H1 (cell line): ENCODE measurements around the gene IQCC. TPM values are rescaled to one million over a fixed set of nuclear protein-coding genes. Genes with fewer than 3 reads are reported as not detected.

Experiments
- CTCF ChIA-PET: fragments of 300-600 bp; sonication (Branson Sonifier 250); formaldehyde crosslinking; loops from one replicate; lab custom pipeline; 2021; ENCODE audit not compliant: partially characterized antibody; lab: Charles Lee
- POLR2A ChIA-PET: fragments of 300-600 bp; sonication (Branson Sonifier 250); formaldehyde crosslinking; loops from one replicate; lab custom pipeline; 2021; ENCODE audit warnings: inconsistent platforms; ENCODE audit not compliant: partially characterized antibody; lab: Charles Lee
- DNase-seq, 2 experiments: peaks; one replicate each; pipeline versions ENCODE4 v3.0.0 to v3.0.0-alpha.2; 2010 to 2022; ENCODE audit warnings: low spot score in 2 of 2, low read depth in 1 of 2, mixed read lengths in 1 of 2
- FAIRE-seq: peaks from 2 replicates; lab custom pipeline; 2011; peaks lifted over from hg19 to GRCh38; lab: Jason Lieb, UNC
- H2AFZ ChIP-seq: 2 replicates; pipeline ENCODE4 v1.8.1; 2012; ENCODE audit warnings: low read length, inconsistent platforms
- H2AK5ac ChIP-seq: 2 replicates; pipeline ENCODE4 v1.6.1; 2013; ENCODE audit warnings: low read depth, low read length
- H2BK120ac ChIP-seq: replicated peaks from 2 replicates; pipeline ENCODE3; 2013; ENCODE audit warnings: low read depth, low read length, inconsistent platforms
- H2BK12ac ChIP-seq: 2 replicates; pipeline ENCODE4 v1.6.1; 2013; ENCODE audit warnings: low read depth, low read length
- H2BK15ac ChIP-seq: 2 replicates; pipeline ENCODE4 v1.6.1; 2013; ENCODE audit warnings: low read length
- H2BK20ac ChIP-seq: 2 replicates; pipeline ENCODE4 v1.6.1; 2013; ENCODE audit warnings: low read length
- H2BK5ac ChIP-seq: 2 replicates; pipeline ENCODE4 v1.6.1; 2013; ENCODE audit warnings: low read depth, low read length
- H3K14ac ChIP-seq: 2 replicates; pipeline ENCODE4 v1.6.1; 2013; ENCODE audit warnings: inconsistent platforms; ENCODE audit not compliant: insufficient read length
- H3K18ac ChIP-seq: 2 replicates; pipeline ENCODE4 v1.6.1; 2013; ENCODE audit warnings: low read length; ENCODE audit errors: extremely low read depth
- H3K23ac ChIP-seq: 2 replicates; pipeline ENCODE4 v1.6.1; 2013; ENCODE audit warnings: inconsistent platforms; ENCODE audit not compliant: insufficient read length
- H3K23me2 ChIP-seq: 2 replicates; pipeline ENCODE4 v1.6.1; 2013; ENCODE audit warnings: low read depth, low read length
- H3K27ac ChIP-seq: 2 replicates; pipeline ENCODE4 v1.6.1; 2011; ENCODE audit warnings: low read depth, low read length, inconsistent platforms
- H3K27me3 ChIP-seq, 4 experiments: replicated peaks in 1 of 4; 1 replicate in 1 of 4; 2 replicates in 3 of 4; pipeline versions ENCODE4 v1.6.1 to v1.8.1; 2011 to 2013; ENCODE audit warnings: low read length in 3 of 4, mild to moderate bottlenecking in 3 of 4, inconsistent platforms in 2 of 4, mixed read lengths in 2 of 4, moderate library complexity in 1 of 4; ENCODE audit not compliant: control insufficient read depth in 3 of 4, insufficient read depth in 3 of 4; ENCODE audit errors: extremely low read depth in 1 of 4
- H3K36me3 ChIP-seq, 4 experiments: 2 replicates each; pipeline versions ENCODE4 v1.6.1 to v1.8.1; 2011 to 2013; ENCODE audit warnings: mild to moderate bottlenecking in 4 of 4, low read length in 3 of 4, moderate library complexity in 2 of 4, control low read depth in 1 of 4, inconsistent platforms in 1 of 4; ENCODE audit not compliant: insufficient read depth in 4 of 4, control insufficient read depth in 2 of 4
- H3K4ac ChIP-seq: replicated peaks from 2 replicates; pipeline ENCODE3; 2013; ENCODE audit warnings: low read length, low read depth, mixed read lengths, inconsistent platforms; ENCODE audit not compliant: insufficient read length
- H3K4me1 ChIP-seq, 4 experiments: replicated peaks in 1 of 4; 1 replicate in 1 of 4; 2 replicates in 3 of 4; pipeline versions ENCODE4 v1.6.1 to v1.8.1; 2011 to 2013; ENCODE audit warnings: low read length in 3 of 4, inconsistent platforms in 2 of 4, mixed read lengths in 1 of 4; ENCODE audit not compliant: insufficient read depth in 4 of 4, control insufficient read depth in 3 of 4
- H3K4me2 ChIP-seq, 2 experiments: 2 replicates each; pipeline versions ENCODE4 v1.6.1 to v1.8.1; 2011 to 2013; ENCODE audit warnings: low read depth in 2 of 2, low read length in 2 of 2, control low read depth in 1 of 2, inconsistent platforms in 1 of 2, mild to moderate bottlenecking in 1 of 2; ENCODE audit not compliant: insufficient read depth in 1 of 2
- H3K4me3 ChIP-seq, 4 experiments: fragments of 200-600, 300-600 bp in 1 of 4; sonication (generic), shearing (Covaris generic), sonication (Bioruptor Twin) in 1 of 4; 2 replicates each; pipeline versions ENCODE4 v1.5.1 to v1.8.1; 2011 to 2016; ENCODE audit warnings: low read length in 4 of 4, low read depth in 3 of 4, control low read depth in 2 of 4, inconsistent platforms in 2 of 4, mild to moderate bottlenecking in 2 of 4, mixed read lengths in 1 of 4, moderate library complexity in 1 of 4; ENCODE audit not compliant: insufficient read depth in 2 of 4; ENCODE audit errors: extremely low read depth in 1 of 4
- H3K56ac ChIP-seq: replicated peaks from 2 replicates; pipeline ENCODE3; 2013; ENCODE audit warnings: low read depth, mild to moderate bottlenecking, mixed read lengths, low read length, inconsistent platforms; ENCODE audit not compliant: insufficient read length
- H3K79me1 ChIP-seq: 2 replicates; pipeline ENCODE4 v1.6.1; 2013; ENCODE audit warnings: low read depth, low read length, control low read depth
- H3K79me2 ChIP-seq, 2 experiments: 2 replicates each; pipeline versions ENCODE4 v1.6.1 to v1.8.1; 2012 to 2013; ENCODE audit warnings: low read length in 2 of 2, mild to moderate bottlenecking in 2 of 2, inconsistent platforms in 1 of 2; ENCODE audit not compliant: insufficient read depth in 2 of 2, control insufficient read depth in 1 of 2
- H3K9ac ChIP-seq, 4 experiments: replicated peaks in 1 of 4; 1 replicate in 1 of 4; 2 replicates in 3 of 4; pipeline versions ENCODE4 v1.6.1 to v1.8.1; 2011 to 2013; ENCODE audit warnings: low read depth in 3 of 4, low read length in 3 of 4, control low read depth in 2 of 4, mild to moderate bottlenecking in 2 of 4, moderate library complexity in 2 of 4, inconsistent platforms in 1 of 4; ENCODE audit errors: extremely low read depth in 1 of 4
- H3K9me3 ChIP-seq, 2 experiments: 2 replicates each; pipeline versions ENCODE4 v1.6.1 to v1.8.1; 2012 to 2013; ENCODE audit warnings: mild to moderate bottlenecking in 2 of 2, moderate library complexity in 2 of 2, control low read depth in 1 of 2, inconsistent platforms in 1 of 2, low read depth in 1 of 2, low read length in 1 of 2, mixed read lengths in 1 of 2; ENCODE audit not compliant: insufficient read depth in 2 of 2
- H4K20me1 ChIP-seq, 2 experiments: replicated peaks in 1 of 2; 2 replicates each; pipeline versions ENCODE3 to v1.8.1; 2011 to 2013; ENCODE audit warnings: inconsistent platforms in 2 of 2, low read length in 2 of 2, mild to moderate bottlenecking in 1 of 2; ENCODE audit not compliant: insufficient read depth in 2 of 2, control insufficient read depth in 1 of 2
- H4K5ac ChIP-seq: 2 replicates; pipeline ENCODE4 v1.6.1; 2013; ENCODE audit warnings: low read length, low read depth, mixed read lengths, inconsistent platforms; ENCODE audit not compliant: insufficient read length
- H4K8ac ChIP-seq: 2 replicates; pipeline ENCODE4 v1.8.0; 2013; ENCODE audit warnings: mild to moderate bottlenecking, moderate library complexity, low read length, inconsistent platforms; ENCODE audit not compliant: insufficient read depth; ENCODE audit errors: extremely low read depth
- H4K91ac ChIP-seq: replicated peaks from 2 replicates; pipeline ENCODE3; 2013; ENCODE audit warnings: low read length, mixed read lengths, inconsistent platforms; ENCODE audit not compliant: insufficient read length
- CBX5 ChIP-seq: fragments of 300-800, 300-1000 bp; sonication (generic); IDR thresholded peaks from 2 replicates; pipeline ENCODE4 v1.7.1; 2016; ENCODE audit warnings: antibody characterized with exemption, low read length, low read depth
- CTBP2 ChIP-seq: IDR thresholded peaks from 2 replicates; pipeline ENCODE4 v1.7.0; 2011; ENCODE audit warnings: borderline replicate concordance, mild to moderate bottlenecking, moderate library complexity, mixed read lengths, low read length; ENCODE audit not compliant: insufficient read depth, insufficient read length
- FOSL1 ChIP-seq: IDR thresholded peaks from 2 replicates; pipeline ENCODE4 v1.6.1; 2011; ENCODE audit warnings: mild to moderate bottlenecking, low read depth, low read length, moderate library complexity; ENCODE audit not compliant: insufficient read depth
- JUND ChIP-seq: IDR thresholded peaks from 2 replicates; pipeline ENCODE4 v1.6.1; 2011; ENCODE audit warnings: mild to moderate bottlenecking, improper control_type of control experiment, low read length
- KDM4A ChIP-seq: IDR thresholded peaks from one replicate; pipeline ENCODE4 v1.7.1; 2012; ENCODE audit warnings: low read depth, mild to moderate bottlenecking, moderate library complexity, low read length, inconsistent platforms; ENCODE audit not compliant: severe bottlenecking
- POLR2A ChIP-seq, 2 experiments: IDR thresholded peaks; 1 replicate in 1 of 2; 2 replicates in 1 of 2; pipeline ENCODE4 v1.6.1; 2011; ENCODE audit warnings: low read depth in 2 of 2, low read length in 2 of 2, mild to moderate bottlenecking in 2 of 2; ENCODE audit errors: control extremely low read depth in 1 of 2
- POU5F1 ChIP-seq: IDR thresholded peaks from 2 replicates; pipeline ENCODE4 v1.6.1; 2011; ENCODE audit warnings: low read depth, mild to moderate bottlenecking, low read length, moderate library complexity
- RBBP5 ChIP-seq: IDR thresholded peaks from 2 replicates; pipeline ENCODE4 v1.7.1; 2012; ENCODE audit warnings: low read depth, mild to moderate bottlenecking, inconsistent platforms, low read length, moderate library complexity, borderline replicate concordance
- RFX5 ChIP-seq: IDR thresholded peaks from 2 replicates; pipeline ENCODE4 v1.6.1; 2011; ENCODE audit warnings: low read depth, low read length, improper control_type of control experiment, borderline replicate concordance
- SIN3A ChIP-seq, 2 experiments: IDR thresholded peaks in 1 of 2; conservative IDR thresholded peaks in 1 of 2; 2 replicates each; pipeline ENCODE4 v1.6.1; 2011 to 2012; ENCODE audit warnings: low read length in 2 of 2, improper control_type of control experiment in 1 of 2, low read depth in 1 of 2, mild to moderate bottlenecking in 1 of 2
- SIRT6 ChIP-seq: IDR thresholded peaks from one replicate; pipeline ENCODE4 v1.7.1; 2012; ENCODE audit warnings: low read length, inconsistent platforms
- WGBS, 2 experiments: shearing (Covaris generic) in 1 of 2; methylation state at CpG; one replicate each; pipeline versions ENCODE4 v1.1.6 to v1.1.7; 2013 to 2015; ENCODE audit warnings: low lambda C conversion rate in 2 of 2, mixed read lengths in 2 of 2, inconsistent platforms in 1 of 2, low coverage in 1 of 2, missing lambda C conversion rate in 1 of 2; ENCODE audit not compliant: insufficient replicate concordance in 2 of 2, insufficient coverage in 1 of 2, insufficient read length in 1 of 2; ENCODE audit errors: extremely low coverage in 1 of 2, missing lambda C conversion rate in 1 of 2; 5-methylcytosine and 5-hydroxymethylcytosine counted together
- polyA plus RNA-seq, 7 experiments: library from polyadenylated mRNA; depleted of rRNA in 3 of 7; stranded (reverse) in 5 of 7; unstranded in 2 of 7; fragments of >200 nt in 5 of 7; fragments of 200-250 nt in 2 of 7; gene quantifications; 1 replicate in 5 of 7; 2 replicates in 1 of 7; 4 replicates in 1 of 7; pipeline versions ENCODE4 v1.2.1 to v1.2.3, GENCODE V29; 2011 to 2013; ENCODE audit warnings: missing spikeins in 2 of 7, mixed read lengths in 2 of 7
- total RNA-seq: library from RNA; stranded (reverse); fragmentation: NEBNext Ultra II Directional; extraction: Animal tissue kit (Norgen Biotek cat#: 25700); gene quantifications from 2 replicates; pipeline ENCODE4 v1.2.1, GENCODE V29; 2021
- TF ChIP-seq, protein P1 (sequence below): IDR thresholded peaks from 2 replicates; pipeline ENCODE4 v1.6.1; 2012; ENCODE audit warnings: inconsistent platforms
- TF ChIP-seq, protein P2 (sequence below): IDR thresholded peaks from 2 replicates; pipeline ENCODE4 v1.6.1; 2012; ENCODE audit warnings: inconsistent platforms

Gene IQCC
- total and polyA plus RNA-seq, 2 of the 8 experiments (the other 6 are each of a cell fraction or from before 2014, with no cell fraction given): 2.5 to 4.2 TPM

- Histone ChIP-seq H4K91ac (no peak within 1 kb of the TSS), H2BK15ac (no peak within 1 kb of the TSS; the same call in 1 of the 2 replicates), H2BK20ac (0 out of 2 replicates have a peak within 1 kb of the TSS, but pooled peaks have one; percentile 48), H2BK12ac (peak within 1 kb of the TSS; percentile 68; the same call in 1 of the 2 replicates), H3K23ac (no peak within 1 kb of the TSS), H4K5ac (no peak within 1 kb of the TSS), H3K36me3 (no peaks in the 10 kb centered on the region), H4K20me1 (no peaks in the 10 kb centered on the region), H3K18ac (no peak within 1 kb of the TSS; the same call in 1 of the 2 replicates), H3K4me2 (no peak within 1 kb of the TSS), H3K4ac (no peak within 1 kb of the TSS), H3K9ac (no peak within 1 kb of the TSS; a peak in 1 of 7 replicates), H3K4me3 (no peak within 1 kb of the TSS), H4K8ac (no peak within 1 kb of the TSS), H3K56ac (no peak within 1 kb of the TSS), H3K27me3 (no peaks in the 10 kb centered on the region; a peak in 1 of 7 replicates), H3K9me3 (no peaks in the 10 kb centered on the region), H3K79me1 (no peaks in the 10 kb centered on the region), H3K4me1 (peaks cover 7 to 13% (median 11%) of the 10 kb centered on the region in 4 experiments), H3K14ac (no peak within 1 kb of the TSS), H2AK5ac (no peak within 1 kb of the TSS), H3K23me2 (peaks cover 4% of the 10 kb centered on the region; the same call in 1 of the 2 replicates), H3K79me2 (no peaks in the 10 kb centered on the region), H3K27ac (no peak within 1 kb of the TSS), H2AFZ (no peak within 1 kb of the TSS), H2BK120ac (no peak within 1 kb of the TSS), H2BK5ac (peak within 1 kb of the TSS; percentile 52; the same call in 1 of the 2 replicates)
- ChIA-PET POLR2A (interaction anchor here (1.1 to 6.6 kb wide), 4 partner anchors 22 to 105 kb away, joined by 3 to 50 read pairs (median 14); partner anchors contain the start of gene MARCKSL1), CTCF (interaction anchor here (1.1 to 6.1 kb wide), 9 partner anchors 10 to 70 kb away, joined by 4 to 66 read pairs (median 34); partner anchors contain the start of gene HDAC1)
- 92% methylated on average over 3 of the region's 3 CpGs; no CpG with 5 or more reads in 1 of the 2 experiments for WGBS, 2 experiments
- FAIRE-seq (no peak), DNase-seq (no peak)
- TF ChIP-seq FOSL1 (no peak), KDM4A (no peak), SIRT6 (no peak), SIN3A (conservative IDR thresholded peaks at IDR 0.05 in 1 of 2, IDR thresholded peaks at IDR 0.05 in 1 of 2; ENCODE audit: low read depth in 1 of 2, low read length in 2 of 2) (no peak), CBX5 (no peak), JUND (no peak), POLR2A (IDR thresholded peaks at IDR 0.05; ENCODE audit: control extremely low read depth in 1 of 2, low read depth in 2 of 2, low read length in 2 of 2) (no peak), RBBP5 (no peak), POU5F1 (no peak), RFX5 (no peak), CTBP2 (no peak)
- TF ChIP-seq, protein P1, sequence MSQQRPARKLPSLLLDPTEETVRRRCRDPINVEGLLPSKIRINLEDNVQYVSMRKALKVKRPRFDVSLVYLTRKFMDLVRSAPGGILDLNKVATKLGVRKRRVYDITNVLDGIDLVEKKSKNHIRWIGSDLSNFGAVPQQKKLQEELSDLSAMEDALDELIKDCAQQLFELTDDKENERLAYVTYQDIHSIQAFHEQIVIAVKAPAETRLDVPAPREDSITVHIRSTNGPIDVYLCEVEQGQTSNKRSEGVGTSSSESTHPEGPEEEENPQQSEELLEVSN: no peak
- TF ChIP-seq, protein P2, sequence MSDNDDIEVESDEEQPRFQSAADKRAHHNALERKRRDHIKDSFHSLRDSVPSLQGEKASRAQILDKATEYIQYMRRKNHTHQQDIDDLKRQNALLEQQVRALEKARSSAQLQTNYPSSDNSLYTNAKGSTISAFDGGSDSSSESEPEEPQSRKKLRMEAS: no peak
Measured at GRCh38 chr1:32246888-32247273, 41.4 kb downstream of the IQCC start, which contains the start of gene FAM167B. TSS of gene FAM167B (plus strand) at chr1:32247222. CDS start at chr1:32247422, 200 bp downstream.
